NCI-H1694 (cell line): ENCODE data around the gene EVC2.

ENCODE experiments used
- DNase-seq: peaks from one replicate; lab custom pipeline; 2025; lab: John Stamatoyannopoulos, UW

The EVC2 gene

DNA sequence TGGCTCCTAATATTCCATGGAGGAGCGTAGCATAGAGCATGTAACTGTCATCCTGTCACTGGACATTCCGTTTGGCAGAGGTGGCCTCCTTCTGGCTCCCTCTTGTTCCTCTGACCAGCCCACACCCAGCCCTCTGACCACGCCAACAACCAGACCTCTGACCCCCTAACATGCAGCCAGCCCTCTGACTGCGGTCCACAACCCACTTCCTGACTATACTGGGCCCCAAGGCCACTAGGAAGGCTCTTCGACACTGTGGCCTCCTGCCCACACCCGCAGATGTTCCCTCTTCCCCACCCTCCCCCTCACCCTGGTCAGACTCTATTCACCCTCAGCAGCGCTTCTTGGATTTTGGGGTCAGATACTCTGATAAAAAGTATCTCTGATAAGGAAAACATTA is 141.4 kb downstream of the EVC2 start:
- DNase-seq, result no peak

DNA sequence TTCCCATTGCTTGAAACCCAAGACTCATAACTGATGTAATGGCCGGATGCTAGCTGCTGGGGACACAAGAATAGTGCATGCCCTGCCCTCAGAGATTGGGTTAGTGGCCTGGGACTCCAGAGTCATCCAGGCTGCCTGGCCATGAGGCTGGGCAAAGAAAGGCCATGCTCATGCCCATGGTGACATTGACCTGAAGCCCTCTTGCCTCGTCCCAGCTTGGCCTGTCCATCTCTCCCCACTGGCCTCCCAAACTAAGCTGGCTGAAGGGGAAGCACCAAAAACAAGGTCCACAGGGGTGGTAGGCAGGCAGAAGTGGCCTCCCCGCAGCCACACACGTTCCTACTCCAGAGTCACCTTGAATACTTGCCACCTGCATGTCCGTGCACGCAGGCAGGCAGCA is 141.8 kb downstream of the EVC2 start:
- no peak for DNase-seq

GRCh38 chr4:5563856-5564255 is 144.5 kb downstream of the EVC2 start:
- no peak for DNase-seq

GRCh38 chr4:5562476-5562875 is 145.9 kb downstream of the EVC2 start:
- DNase-seq, result no peak

- DNase-seq, result no peak
These were observed 147.1 kb downstream of the EVC2 start for GRCh38 chr4:5561286-5561685.

- no peak for DNase-seq
These were observed 149.9 kb downstream of the EVC2 start for GRCh38 chr4:5558502-5558901.

GRCh38 chr4:5554376-5554775 is 154.0 kb downstream of the EVC2 start:
- DNase-seq, result no peak

DNA sequence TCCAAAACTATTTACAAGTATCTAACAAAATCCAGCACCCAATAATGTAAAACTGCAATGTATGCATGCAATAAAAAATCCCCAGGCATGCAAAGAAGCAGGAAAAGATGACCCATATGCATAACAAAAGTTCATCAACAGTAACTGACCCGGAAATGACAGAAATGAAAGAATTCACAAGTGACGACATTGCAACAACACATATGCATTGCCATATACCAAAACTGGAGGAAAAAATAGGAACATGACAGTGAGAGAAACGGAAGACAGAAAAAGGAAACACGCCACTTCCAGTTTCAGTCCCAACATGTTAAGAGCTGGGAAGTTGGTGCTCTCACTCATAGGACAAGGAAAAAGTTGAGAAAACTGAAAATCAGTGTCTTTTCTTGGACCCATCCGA is 154.6 kb downstream of the EVC2 start:
- DNase-seq, result no peak

GRCh38 chr4:5552451-5552850 is 155.9 kb downstream of the EVC2 start:
- DNase-seq, result no peak

GRCh38 chr4:5547651-5548249 is 160.6 kb downstream of the EVC2 start:
- DNase-seq, result no peak

- DNase-seq, result no peak
These were observed 163.1 kb downstream of the EVC2 start for GRCh38 chr4:5545271-5545670.

DNA sequence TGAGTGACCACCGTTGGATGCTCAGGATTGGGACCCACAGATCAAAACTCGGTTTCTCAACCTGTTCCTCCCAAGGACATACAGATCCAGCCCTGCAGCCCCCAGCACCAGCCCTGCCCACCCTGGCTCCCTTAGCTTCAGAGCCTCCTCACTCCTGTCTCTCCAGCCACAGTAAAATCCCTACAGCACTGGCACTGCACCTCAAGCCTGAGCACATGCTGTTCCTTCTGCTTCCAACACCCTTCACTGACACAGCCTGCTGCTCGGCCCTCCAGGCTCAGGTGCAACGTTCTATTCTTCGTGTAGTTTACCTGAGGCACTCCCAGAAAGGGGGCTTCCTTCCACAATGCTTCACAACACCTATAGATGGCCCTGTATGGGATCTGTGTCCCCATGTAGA is 163.6 kb downstream of the EVC2 start:
- DNase-seq, result no peak

GRCh38 chr4:5543681-5544080 is 164.7 kb downstream of the EVC2 start:
- no peak for DNase-seq

- no peak for DNase-seq
These were observed 167.2 kb downstream of the EVC2 start for GRCh38 chr4:5541169-5541568.

- DNase-seq, result no peak
These were observed 168.8 kb downstream of the EVC2 start for GRCh38 chr4:5539584-5539983.

DNA sequence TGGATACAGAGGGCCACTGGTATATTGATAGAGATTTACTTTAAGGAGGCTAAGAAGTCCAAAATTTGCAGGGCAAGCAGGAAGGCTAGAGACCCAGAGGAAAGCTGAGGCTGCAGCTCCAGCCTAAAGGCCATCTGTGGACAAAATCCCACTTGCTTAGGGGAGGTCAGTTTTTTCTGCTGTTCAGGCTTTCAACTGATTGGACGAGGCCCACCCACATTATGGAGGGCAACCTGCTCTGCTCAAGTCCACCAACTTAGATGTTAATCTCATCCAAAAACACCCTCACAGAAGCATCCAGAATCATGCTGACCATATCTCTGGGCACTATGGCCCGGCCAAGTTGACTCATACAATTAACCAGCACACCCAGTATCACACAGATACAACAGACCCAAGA is 176.3 kb downstream of the EVC2 start:
- DNase-seq, result no peak

DNA sequence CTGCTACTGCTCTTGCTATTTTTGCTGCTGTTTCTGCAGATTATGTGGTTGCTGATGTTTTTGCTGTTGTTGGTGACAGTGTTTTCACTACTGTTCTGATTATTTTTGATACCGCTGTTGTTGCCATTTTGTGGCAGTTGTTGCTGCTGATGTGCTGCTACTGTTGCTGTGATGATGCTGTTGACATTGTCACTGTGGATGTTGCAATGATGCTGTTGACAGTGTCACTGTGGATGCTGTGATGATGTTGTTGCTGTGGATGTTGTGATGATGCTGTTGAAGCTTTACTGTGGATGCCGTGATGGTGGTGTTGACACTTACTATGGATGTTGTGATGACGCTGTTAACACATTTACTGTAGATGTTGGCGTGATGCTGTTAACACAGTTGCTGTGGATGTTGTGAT is 180.3 kb downstream of the EVC2 start:
- no peak for DNase-seq

GRCh38 chr4:5527211-5527610 is 181.1 kb downstream of the EVC2 start:
- no peak for DNase-seq

GRCh38 chr4:5526080-5526846 is 182.1 kb downstream of the EVC2 start:
- DNase-seq, result no peak

GRCh38 chr4:5524446-5525299 is 183.7 kb downstream of the EVC2 start:
- no peak for DNase-seq

DNA sequence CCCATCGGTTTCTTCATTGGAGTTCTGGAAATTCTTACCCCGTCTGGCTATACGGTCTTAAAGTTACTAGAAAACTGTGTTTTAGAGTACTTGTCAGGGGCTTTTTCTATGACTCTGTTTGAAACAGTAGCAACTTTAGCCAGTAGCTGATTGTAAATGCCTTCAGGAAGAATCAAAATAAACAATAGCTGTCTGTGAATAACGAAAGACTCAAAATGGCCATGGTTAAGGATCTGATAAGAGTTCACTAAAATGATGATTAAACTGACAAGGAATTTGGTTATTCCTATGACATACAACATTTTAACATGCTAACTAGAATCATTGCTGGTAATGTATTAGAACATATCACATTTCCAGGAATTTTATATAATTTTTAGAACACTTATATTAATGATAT is 191.0 kb downstream of the EVC2 start:
- DNase-seq, result no peak

DNA sequence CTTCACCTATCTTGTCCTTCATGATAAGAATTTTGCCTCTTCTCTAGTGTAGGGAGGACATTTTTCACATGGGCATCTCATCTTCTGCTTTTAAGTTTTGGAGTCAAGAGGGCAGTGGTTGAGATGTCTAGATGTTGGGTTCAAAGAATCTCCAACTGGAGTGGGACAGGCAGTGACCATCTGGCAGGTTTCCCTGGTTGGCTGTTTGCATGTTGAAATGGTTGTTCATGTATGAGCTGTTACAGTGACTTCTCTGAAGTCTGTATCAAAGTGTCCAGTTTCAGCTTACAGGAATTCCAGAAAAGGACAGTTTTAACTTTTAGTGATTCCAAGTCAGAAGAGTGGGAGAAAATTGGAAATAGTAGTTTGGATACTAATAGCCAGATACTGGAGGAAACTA is 192.7 kb downstream of the EVC2 start:
- no peak for DNase-seq
